Loucy (cell line): ENCODE measurements around the gene CC2D2A.

Experiments
- CTCF ChIP-seq: fragments of 200-600 bp; sonication (generic); conservative IDR thresholded peaks from 2 replicates; pipeline ENCODE4 v1.5.1; 2014; ENCODE audit warnings: mild to moderate bottlenecking, antibody characterized with exemption, low read length
- EZH2phosphoT487 ChIP-seq: fragments of 200-600 bp; IDR thresholded peaks from 2 replicates; pipeline ENCODE4 v1.6.1; 2018; ENCODE audit warnings: antibody characterized with exemption, mild to moderate bottlenecking, moderate library complexity, borderline replicate concordance

- TF ChIP-seq CTCF (peak; percentile 90), EZH2phosphoT487 (no peak)
Measured at GRCh38 chr4:15649914-15650545, 180.3 kb downstream of the CC2D2A start.
